OCI-LY3 (cell line): ENCODE results near the gene WNT7B.

ENCODE experiments used
- CTCF ChIP-seq: fragments of 200-600, 300-600 bp; sonication (generic); IDR thresholded peaks from 2 replicates; pipeline ENCODE4 v1.5.1; 2014; ENCODE audit warnings: antibody characterized with exemption, low read length, low read depth
- EZH2phosphoT487 ChIP-seq: fragments of 200-600 bp; shearing (Covaris generic); IDR thresholded peaks from 2 replicates; pipeline ENCODE4 v1.6.1; 2018; ENCODE audit warnings: antibody characterized with exemption, mixed run types, low read depth

- no peak for TF ChIP-seq CTCF
- no peak for TF ChIP-seq EZH2phosphoT487
These were observed 25.9 kb upstream of the WNT7B start for GRCh38 chr22:46002757-46003270.
